Psoas muscle (tissue), 8 donors: ENCODE results near the gene DGCR2. TPM values are rescaled to one million over a fixed set of nuclear protein-coding genes. Genes with fewer than 3 reads are reported as not detected.
A peak's percentile ranks its signal among the peaks of the same experiment; 100 is the strongest.

Experiments used
- ATAC-seq, 4 donors: fragments of 200-7000 bp; cut with Tn5 transposase; one replicate each; pipeline ENCODE4 v1.9.1; 2020; ENCODE audit warnings: moderate library complexity in 3 of 4, mild to moderate bottlenecking in 2 of 4
- DNase-seq, 2 donors: peaks; one replicate each; pipeline ENCODE4 v3.0.0-alpha.2; 2020
- H3K27ac ChIP-seq: fragments of 200-600 bp; one replicate; pipeline ENCODE4 v1.8.0; 2022
- H3K27me3 ChIP-seq, 3 donors: fragments of 200-600 bp in 1 of 3; one replicate each; pipeline versions ENCODE4 v1.6.1 to v1.8.0; 2013 to 2022; ENCODE audit warnings: low read length in 2 of 3, mild to moderate bottlenecking in 2 of 3, moderate library complexity in 1 of 3; ENCODE audit not compliant: insufficient read depth in 3 of 3
- H3K36me3 ChIP-seq, 2 donors: fragments of 200-600 bp in 1 of 2; one replicate each; pipeline versions ENCODE4 v1.6.1 to v1.8.0; 2013 to 2022; ENCODE audit warnings: low read depth in 1 of 2, mild to moderate bottlenecking in 1 of 2, moderate library complexity in 1 of 2; ENCODE audit not compliant: insufficient read depth in 1 of 2
- H3K4me1 ChIP-seq: fragments of 200-600 bp; one replicate; pipeline ENCODE4 v1.8.0; 2022
- H3K4me3 ChIP-seq: fragments of 200-600 bp; one replicate; pipeline ENCODE4 v1.8.0; 2022; ENCODE audit warnings: mild to moderate bottlenecking
- H3K9me3 ChIP-seq: fragments of 200-600 bp; one replicate; pipeline ENCODE4 v1.8.0; 2022
- CTCF ChIP-seq: fragments of 200-600 bp; IDR thresholded peaks from one replicate; pipeline ENCODE4 v1.8.0; 2022; ENCODE audit warnings: antibody characterized with exemption
- WGBS, 3 donors: extraction: QIAGEN DNeasy Blood & Tissue Kit; methylation state at CpG; one replicate each; pipeline versions ENCODE4 v1.1.6 to v1.1.7; 2013; 5-methylcytosine and 5-hydroxymethylcytosine counted together
- intact Hi-C, 2 donors: fragments of 100-400 bp; cut with DNase I; formaldehyde crosslinking; loops; one replicate each; pipeline versions ENCODE4 v1.11.0 to v1.14.2; 2022
- polyA plus RNA-seq, 3 donors: library from polyadenylated mRNA; stranded (reverse); fragments of 200-250 nt; gene quantifications; one replicate each; pipeline ENCODE4 v1.2.3, GENCODE V29; 2013
- total RNA-seq, 4 donors: library from RNA; stranded (reverse); fragmentation: NEBNext Ultra II Directional in 2 of 4; extraction: Animal tissue kit (Norgen Biotek cat#: 25700) in 2 of 4; gene quantifications; one replicate each; pipeline versions ENCODE4 v1.2.1 to v1.2.4, GENCODE V29; 2021 to 2023
- donor health status: healthy with polysubstance abuse.
- donor health status: DM: no; HTN: no; CAD: no; lungs with moderate emphysema.
- donor health status: Bipolar disorder and iron deficiency.
- donor health status: healthy.
- donor health status: DM: yes; HTN: yes; CAD: no.
- donor health status: DM: no; HTN: no; CAD: no.
- donor health status: DM: no; HTN: no; CAD: no.
- donor health status: DM: yes; HTN: yes; CAD: no.

Gene DGCR2
- total and polyA plus RNA-seq, 7 donors: 13.1 to 27.6 (median 24.5) TPM

- peak in 1 of 4 donors; percentile 23 for ATAC-seq
- 92 to 95% (median 92%) methylated on average over 21 of the region's 21 CpGs for WGBS, 3 donors
- no peak for DNase-seq
- Histone ChIP-seq H3K36me3 (peaks cover 7 to 79% of the 10 kb centered on the region in 2 donors), H3K4me3 (no peak overlapping the region), H3K9me3 (no peaks in the 10 kb centered on the region), H3K27me3 (no peaks in the 10 kb centered on the region), H3K27ac (no peak overlapping the region), H3K4me1 (no peaks in the 10 kb centered on the region)
- intact Hi-C loops: no loop called here
- no peak for TF ChIP-seq CTCF
Measured at GRCh38 chr22:19134176-19134831, 12.1 kb upstream of the DGCR2 start.

GRCh38 chr22:19133561-19133960 lies 11.3 kb upstream of the DGCR2 start:
- Histone ChIP-seq H3K4me3 (no peak overlapping the region), H3K27ac (no peak overlapping the region), H3K9me3 (no peaks in the 10 kb centered on the region), H3K27me3 (no peaks in the 10 kb centered on the region), H3K4me1 (no peaks in the 10 kb centered on the region), H3K36me3 (peaks cover 4 to 72% of the 10 kb centered on the region in 2 donors)
- ATAC-seq (no peak), DNase-seq (no peak)
- TF ChIP-seq CTCF: no peak
- intact Hi-C loops: no loop called here
- WGBS, 3 donors: 91 to 95% (median 95%) methylated on average over 13 of the region's 13 CpGs

- ATAC-seq (no peak), DNase-seq (no peak)
- no peak for TF ChIP-seq CTCF
- Histone ChIP-seq H3K4me3 (no peak overlapping the region), H3K9me3 (no peaks in the 10 kb centered on the region), H3K4me1 (no peaks in the 10 kb centered on the region), H3K36me3 (peaks cover 4 to 65% of the 10 kb centered on the region in 2 donors), H3K27me3 (no peaks in the 10 kb centered on the region), H3K27ac (no peak overlapping the region)
- 85 to 91% (median 88%) methylated on average over 9 of the region's 9 CpGs for WGBS, 3 donors
- intact Hi-C loops: no loop called here
Measured at GRCh38 chr22:19132693-19133400, 10.6 kb upstream of the DGCR2 start.

GRCh38 chr22:19132153-19132552 lies 9.9 kb upstream of the DGCR2 start:
- WGBS, 3 donors: 92 to 93% (median 92%) methylated on average over 20 of the region's 20 CpGs
- no peak for TF ChIP-seq CTCF
- Histone ChIP-seq H3K36me3 (peaks cover 4 to 59% of the 10 kb centered on the region in 2 donors), H3K4me3 (no peak overlapping the region), H3K9me3 (no peaks in the 10 kb centered on the region), H3K27me3 (no peaks in the 10 kb centered on the region), H3K4me1 (no peaks in the 10 kb centered on the region), H3K27ac (no peak overlapping the region)
- DNase-seq (no peak), ATAC-seq (no peak)
- intact Hi-C loops: no loop called here
